ENCODE measurements around the gene PCNX3.

Gene PCNX3

DNA sequence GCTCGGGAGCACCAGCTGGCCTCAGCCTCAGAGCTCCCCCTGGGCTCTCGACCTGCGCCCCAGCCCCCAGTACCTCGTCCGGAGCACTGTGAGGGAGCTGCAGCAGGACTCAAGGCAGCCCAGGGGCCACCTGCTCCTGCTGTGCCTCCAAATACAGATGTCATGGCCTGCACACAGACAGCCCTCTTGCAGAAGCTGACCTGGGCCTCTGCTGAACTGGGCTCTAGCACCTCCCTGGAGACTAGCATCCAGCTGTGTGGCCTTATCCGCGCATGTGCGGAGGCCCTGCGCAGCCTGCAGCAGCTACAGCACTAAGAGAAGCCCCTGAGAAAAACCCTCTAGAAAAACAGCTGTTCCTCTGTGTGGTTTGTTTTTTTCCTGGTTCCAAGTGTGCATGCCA lies 44.2 kb upstream of the PCNX3 start:
- Histone ChIP-seq H3K4me3 (ENCODE audit: low read length, poor library complexity, severe bottlenecking) (peak overlapping the region; percentile 90), H3K36me3 (ENCODE audit: insufficient read depth, low read length) (no peaks in the 10 kb centered on the region), H3K79me2 (ENCODE audit: insufficient read depth, low read length) (peaks cover 63% of the 10 kb centered on the region), H3F3A (ENCODE audit: low read depth) (peaks cover 16% of the 10 kb centered on the region), H3K27me3 (ENCODE audit: insufficient read depth, low read length, poor library complexity, severe bottlenecking) (no peaks in the 10 kb centered on the region), H3K9ac (ENCODE audit: low read depth, low read length, poor library complexity, severe bottlenecking) (peak overlapping the region; percentile 87), H3K4me1 (ENCODE audit: insufficient read depth, low read length, poor library complexity, severe bottlenecking) (peaks cover 48% of the 10 kb centered on the region), H2AFZ (ENCODE audit: low read length) (no peak overlapping the region), H3K9me3 (ENCODE audit: insufficient read depth, low read depth, low read length) (no peaks in the 10 kb centered on the region), H3K4me2 (ENCODE audit: low read depth, low read length, poor library complexity, severe bottlenecking) (peak overlapping the region; percentile 94), H3K9me2 (replicated peaks; ENCODE audit: low read depth, low read length) (no peaks in the 10 kb centered on the region), H4K20me1 (ENCODE audit: insufficient read depth, low read length, poor library complexity, severe bottlenecking) (peaks cover 30% of the 10 kb centered on the region)
- no peak for TF ChIP-seq EZH2phosphoT487 (IDR thresholded peaks at IDR 0.05; ENCODE audit: borderline replicate concordance)
- TF ChIP-seq, protein P1, sequence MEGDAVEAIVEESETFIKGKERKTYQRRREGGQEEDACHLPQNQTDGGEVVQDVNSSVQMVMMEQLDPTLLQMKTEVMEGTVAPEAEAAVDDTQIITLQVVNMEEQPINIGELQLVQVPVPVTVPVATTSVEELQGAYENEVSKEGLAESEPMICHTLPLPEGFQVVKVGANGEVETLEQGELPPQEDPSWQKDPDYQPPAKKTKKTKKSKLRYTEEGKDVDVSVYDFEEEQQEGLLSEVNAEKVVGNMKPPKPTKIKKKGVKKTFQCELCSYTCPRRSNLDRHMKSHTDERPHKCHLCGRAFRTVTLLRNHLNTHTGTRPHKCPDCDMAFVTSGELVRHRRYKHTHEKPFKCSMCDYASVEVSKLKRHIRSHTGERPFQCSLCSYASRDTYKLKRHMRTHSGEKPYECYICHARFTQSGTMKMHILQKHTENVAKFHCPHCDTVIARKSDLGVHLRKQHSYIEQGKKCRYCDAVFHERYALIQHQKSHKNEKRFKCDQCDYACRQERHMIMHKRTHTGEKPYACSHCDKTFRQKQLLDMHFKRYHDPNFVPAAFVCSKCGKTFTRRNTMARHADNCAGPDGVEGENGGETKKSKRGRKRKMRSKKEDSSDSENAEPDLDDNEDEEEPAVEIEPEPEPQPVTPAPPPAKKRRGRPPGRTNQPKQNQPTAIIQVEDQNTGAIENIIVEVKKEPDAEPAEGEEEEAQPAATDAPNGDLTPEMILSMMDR (conservative IDR thresholded peaks at IDR 0.05; ENCODE audit: low read length) = no peak

DNA sequence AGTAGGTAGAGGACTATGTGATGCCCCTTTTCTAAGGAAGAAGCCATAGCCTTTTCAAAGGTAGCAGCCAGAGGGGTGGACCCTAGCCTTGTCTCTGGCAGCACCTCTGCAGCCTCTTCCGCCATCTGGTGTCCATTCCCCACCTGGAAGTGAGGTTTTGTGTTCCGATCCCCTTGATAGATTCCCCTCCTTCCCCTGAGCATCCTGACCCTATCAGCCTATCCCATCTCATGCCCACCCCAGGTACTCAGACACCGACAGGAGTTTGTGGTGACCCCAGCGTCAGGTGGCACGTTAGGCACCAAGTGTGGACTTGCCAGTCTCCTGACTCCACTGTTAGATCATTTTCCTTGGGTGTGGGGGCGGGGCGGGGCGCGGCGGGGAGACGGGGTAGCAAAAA lies 43.6 kb upstream of the PCNX3 start:
- no peak for TF ChIP-seq EZH2phosphoT487 (IDR thresholded peaks at IDR 0.05; ENCODE audit: borderline replicate concordance)
- TF ChIP-seq, protein P1 (conservative IDR thresholded peaks at IDR 0.05; ENCODE audit: low read length) = peak; percentile 55
- Histone ChIP-seq H4K20me1 (ENCODE audit: insufficient read depth, low read length, poor library complexity, severe bottlenecking) (peaks cover 30% of the 10 kb centered on the region), H3K36me3 (ENCODE audit: insufficient read depth, low read length) (no peaks in the 10 kb centered on the region), H3K27me3 (ENCODE audit: insufficient read depth, low read length, poor library complexity, severe bottlenecking) (no peaks in the 10 kb centered on the region), H3K9me2 (replicated peaks; ENCODE audit: low read depth, low read length) (no peaks in the 10 kb centered on the region), H3K9me3 (ENCODE audit: insufficient read depth, low read depth, low read length) (no peaks in the 10 kb centered on the region), H3F3A (ENCODE audit: low read depth) (peaks cover 16% of the 10 kb centered on the region), H3K4me1 (ENCODE audit: insufficient read depth, low read length, poor library complexity, severe bottlenecking) (peaks cover 51% of the 10 kb centered on the region), H3K79me2 (ENCODE audit: insufficient read depth, low read length) (peaks cover 69% of the 10 kb centered on the region), H3K4me2 (ENCODE audit: low read depth, low read length, poor library complexity, severe bottlenecking) (peak overlapping the region; percentile 94), H2AFZ (ENCODE audit: low read length) (no peak overlapping the region), H3K4me3 (ENCODE audit: low read length, poor library complexity, severe bottlenecking) (peak overlapping the region; percentile 90), H3K9ac (ENCODE audit: low read depth, low read length, poor library complexity, severe bottlenecking) (peak overlapping the region; percentile 87)

DNA sequence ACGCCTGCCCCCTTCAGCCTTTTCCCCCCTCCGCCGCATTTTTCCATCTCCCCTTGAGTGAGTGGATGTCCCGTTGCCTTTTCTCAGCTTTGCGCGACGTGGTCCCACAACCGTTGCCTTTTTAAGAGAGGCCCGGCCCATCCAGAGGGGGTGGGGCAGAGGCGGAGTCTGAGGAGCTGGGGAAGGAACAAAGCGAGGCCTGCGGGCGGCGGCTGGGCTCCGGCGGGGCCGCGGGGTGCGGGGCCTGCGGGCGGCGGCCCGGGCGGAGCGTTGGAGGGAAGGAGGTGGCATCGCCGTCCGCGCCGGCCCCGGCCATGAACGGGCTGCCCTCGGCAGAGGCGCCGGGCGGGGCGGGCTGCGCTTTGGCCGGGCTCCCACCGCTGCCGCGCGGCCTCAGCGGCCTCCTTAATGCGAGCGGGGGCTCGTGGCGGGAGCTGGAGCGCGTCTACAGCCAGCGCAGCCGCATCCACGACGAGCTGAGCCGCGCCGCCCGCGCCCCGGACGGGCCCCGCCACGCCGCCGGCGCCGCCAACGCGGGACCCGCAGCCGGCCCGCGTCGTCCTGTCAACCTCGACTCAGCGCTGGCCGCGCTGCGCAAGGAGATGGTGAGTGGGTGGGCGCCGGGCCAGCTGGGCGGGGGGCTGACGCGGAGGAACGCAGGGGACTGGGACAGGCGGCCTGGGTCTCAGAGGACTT lies 43.1 kb upstream of the PCNX3 start, which contains the start of gene FAM89B:
TSS of gene FAM89B (plus strand) at position 183 of the 696 bp plus-strand sequence. CDS start at position 315, 132 bp downstream.
- Histone ChIP-seq H3K9ac (ENCODE audit: low read depth, low read length, poor library complexity, severe bottlenecking) (peak within 1 kb of the TSS; percentile 87), H3K4me1 (ENCODE audit: insufficient read depth, low read length, poor library complexity, severe bottlenecking) (peaks cover 56% of the 10 kb centered on the region), H3K79me2 (ENCODE audit: insufficient read depth, low read length) (peaks cover 69% of the 10 kb centered on the region), H2AFZ (ENCODE audit: low read length) (no peak within 1 kb of the TSS), H4K20me1 (ENCODE audit: insufficient read depth, low read length, poor library complexity, severe bottlenecking) (peaks cover 30% of the 10 kb centered on the region), H3K4me2 (ENCODE audit: low read depth, low read length, poor library complexity, severe bottlenecking) (peak within 1 kb of the TSS; percentile 94), H3K9me2 (replicated peaks; ENCODE audit: low read depth, low read length) (no peaks in the 10 kb centered on the region), H3K4me3 (ENCODE audit: low read length, poor library complexity, severe bottlenecking) (peak within 1 kb of the TSS; percentile 90), H3K9me3 (ENCODE audit: insufficient read depth, low read depth, low read length) (no peaks in the 10 kb centered on the region), H3F3A (ENCODE audit: low read depth) (peaks cover 16% of the 10 kb centered on the region), H3K36me3 (ENCODE audit: insufficient read depth, low read length) (no peaks in the 10 kb centered on the region), H3K27me3 (ENCODE audit: insufficient read depth, low read length, poor library complexity, severe bottlenecking) (no peaks in the 10 kb centered on the region)
- TF ChIP-seq, protein P1 (conservative IDR thresholded peaks at IDR 0.05; ENCODE audit: low read length) = no peak
- TF ChIP-seq EZH2phosphoT487 (IDR thresholded peaks at IDR 0.05; ENCODE audit: borderline replicate concordance) = no peak
